ENCODE results near the gene RPL22. TPM values are rescaled to one million over a fixed set of nuclear protein-coding genes. Genes with fewer than 3 reads are reported as not detected.

The RPL22 gene
- total and polyA plus RNA-seq, 2 of the 13 experiments (the other 11 are each of a cell fraction or from before 2014, with no cell fraction given), result 214 to 545 TPM

GRCh38 chr1:6152882-6153281, 46.5 kb downstream of the RPL22 start:
- 20% methylated on average over 3 of the region's 7 CpGs for WGBS (ENCODE audit: low lambda C conversion rate)
- no peaks in the 10 kb centered on the region; the same call in 1 of the 2 replicates for H4K20me1 ChIP-seq (ENCODE audit: insufficient read depth, low read length)
- no peak for FAIRE-seq
- peaks cover 15% of the 10 kb centered on the region for H3K4me1 ChIP-seq (ENCODE audit: insufficient read depth, low read length)
- H3K9ac ChIP-seq (ENCODE audit: insufficient read depth, low read depth, low read length), result no peak overlapping the region
- no peak for DNase-seq (ENCODE audit: low spot score)
- H3K4me2 ChIP-seq (ENCODE audit: low read depth, low read length), result no peak overlapping the region
- no peak overlapping the region for H2AFZ ChIP-seq (ENCODE audit: low read length)
- ChIA-PET POLR2A (no interaction called here), CTCF (ENCODE audit: low intra/inter-chr PET ratio, low total read pairs) (no interaction called here)
- no TSS peak for BruUV-seq (replicated peaks)
- in situ Hi-C loops (cut with HindIII; ENCODE audit: extremely low pct_ligation_motif_present, low pct_unique_long_range_greater_than_20kb) (no loop called here), intact Hi-C loops (cut with micrococcal nuclease; ENCODE audit: unreplicated experiment) (no loop called here)
- H3K27ac ChIP-seq (ENCODE audit: extremely low read length, insufficient read depth, low read length), result no peak overlapping the region
- H3K4me3 ChIP-seq (replicated peaks in 1 of 3; ENCODE audit: insufficient read depth in 1 of 3, low read depth in 2 of 3, low read length in 3 of 3), result no peak overlapping the region
- no peaks in the 10 kb centered on the region for H3K9me3 ChIP-seq (ENCODE audit: low read length)
- ATAC-seq, result no peak
- no peaks in the 10 kb centered on the region for H3K79me2 ChIP-seq (ENCODE audit: insufficient read depth, low read length)
- peaks cover 11 to 70% of the 10 kb centered on the region in 2 experiments for H3K27me3 ChIP-seq (ENCODE audit: control insufficient read depth in 1 of 2, insufficient read depth in 2 of 2, low read length in 2 of 2)
- no peaks in the 10 kb centered on the region for H3K36me3 ChIP-seq (replicated peaks in 1 of 2; ENCODE audit: control insufficient read depth in 1 of 2, insufficient read depth in 2 of 2, low read length in 2 of 2)
- TF ChIP-seq ZNF883 (CRISPR knock-in tag; IDR thresholded peaks at IDR 0.05; ENCODE audit: not compliant biosample characterization) (no peak), PHF5A (CRISPR knock-in tag; IDR thresholded peaks at IDR 0.05; ENCODE audit: low read depth, unreplicated experiment) (no peak), IRF9 (CRISPR knock-in tag; IDR thresholded peaks at IDR 0.05; ENCODE audit: borderline replicate concordance) (no peak), NFATC3 (CRISPR knock-in tag; IDR thresholded peaks at IDR 0.05) (no peak), ZNF460 (CRISPR knock-in tag; IDR thresholded peaks at IDR 0.05; ENCODE audit: borderline replicate concordance) (no peak), YEATS2 (CRISPR knock-in tag; IDR thresholded peaks at IDR 0.05; ENCODE audit: borderline replicate concordance) (no peak), ZNF331 (CRISPR knock-in tag; IDR thresholded peaks at IDR 0.05) (no peak), SOX5 (CRISPR knock-in tag; IDR thresholded peaks at IDR 0.05; ENCODE audit: borderline replicate concordance) (no peak), ZBTB20 (CRISPR knock-in tag; IDR thresholded peaks at IDR 0.05; ENCODE audit: borderline replicate concordance, low read depth) (no peak), ZNF780A (CRISPR knock-in tag; IDR thresholded peaks at IDR 0.05) (no peak), ZGPAT (CRISPR knock-in tag; IDR thresholded peaks at IDR 0.05) (no peak), MIXL1 (CRISPR knock-in tag; IDR thresholded peaks at IDR 0.05) (no peak), ZNF329 (CRISPR knock-in tag; IDR thresholded peaks at IDR 0.05; ENCODE audit: low read depth) (no peak), FOXM1 (CRISPR knock-in tag; IDR thresholded peaks at IDR 0.05) (no peak), ZBTB40 (IDR thresholded peaks at IDR 0.05) (no peak), ZBTB40 (CRISPR knock-in tag; IDR thresholded peaks at IDR 0.05) (no peak)
